ENCODE measurements around the gene GNA14. TPM values are rescaled to one million over a fixed set of nuclear protein-coding genes. Genes with fewer than 3 reads are reported as not detected.

The GNA14 gene
- total RNA-seq, 1 experiment from 2014 or later = 0.37 TPM

DNA sequence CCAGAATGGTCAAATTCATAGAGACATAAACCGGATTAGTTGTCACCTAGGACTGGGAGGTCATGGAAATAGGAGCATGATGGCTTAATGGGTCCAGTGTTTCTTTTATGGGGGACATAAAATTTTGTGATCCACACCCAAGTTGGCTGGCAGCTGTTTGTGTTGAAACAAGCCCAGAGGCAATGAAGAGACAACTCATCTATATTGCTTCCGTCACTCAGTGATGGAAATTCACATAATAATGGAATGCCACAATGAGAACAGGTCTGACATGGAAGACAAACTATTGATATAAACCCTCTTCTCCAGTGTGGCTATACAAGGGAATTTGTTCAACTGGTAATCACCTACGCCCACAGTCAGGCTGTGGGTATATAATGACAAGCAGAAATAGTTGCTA lies 173.2 kb downstream of the GNA14 start:
- no peak overlapping the region for H3K27ac Mint-ChIP-seq
- no peaks in the 10 kb centered on the region for H3K79me2 ChIP-seq (ENCODE audit: insufficient read depth, low read length)
- TF ChIP-seq, protein P1, sequence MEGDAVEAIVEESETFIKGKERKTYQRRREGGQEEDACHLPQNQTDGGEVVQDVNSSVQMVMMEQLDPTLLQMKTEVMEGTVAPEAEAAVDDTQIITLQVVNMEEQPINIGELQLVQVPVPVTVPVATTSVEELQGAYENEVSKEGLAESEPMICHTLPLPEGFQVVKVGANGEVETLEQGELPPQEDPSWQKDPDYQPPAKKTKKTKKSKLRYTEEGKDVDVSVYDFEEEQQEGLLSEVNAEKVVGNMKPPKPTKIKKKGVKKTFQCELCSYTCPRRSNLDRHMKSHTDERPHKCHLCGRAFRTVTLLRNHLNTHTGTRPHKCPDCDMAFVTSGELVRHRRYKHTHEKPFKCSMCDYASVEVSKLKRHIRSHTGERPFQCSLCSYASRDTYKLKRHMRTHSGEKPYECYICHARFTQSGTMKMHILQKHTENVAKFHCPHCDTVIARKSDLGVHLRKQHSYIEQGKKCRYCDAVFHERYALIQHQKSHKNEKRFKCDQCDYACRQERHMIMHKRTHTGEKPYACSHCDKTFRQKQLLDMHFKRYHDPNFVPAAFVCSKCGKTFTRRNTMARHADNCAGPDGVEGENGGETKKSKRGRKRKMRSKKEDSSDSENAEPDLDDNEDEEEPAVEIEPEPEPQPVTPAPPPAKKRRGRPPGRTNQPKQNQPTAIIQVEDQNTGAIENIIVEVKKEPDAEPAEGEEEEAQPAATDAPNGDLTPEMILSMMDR (conservative IDR thresholded peaks at IDR 0.05) = no peak

More for the DNA sequence above, 173.2 kb downstream of the GNA14 start:
- no peak overlapping the region for H3K14ac ChIP-seq (ENCODE audit: insufficient read depth, low read length)
- peaks cover 2 to 5% of the 10 kb centered on the region in 2 experiments; a peak in 3 of 4 replicates for H3K4me1 Mint-ChIP-seq
- H2BK12ac ChIP-seq (ENCODE audit: insufficient read length, low read depth, low read length) = no peak overlapping the region
- no peak overlapping the region for H3K27ac ChIP-seq (ENCODE audit: insufficient read length, low read depth, low read length)
- H2AK5ac ChIP-seq (ENCODE audit: insufficient read length, low read length) = no peak overlapping the region
- H4K5ac ChIP-seq (ENCODE audit: insufficient read length, low read depth, low read length) = no peak overlapping the region
- H3K18ac ChIP-seq (ENCODE audit: insufficient read length, low read depth, low read length) = no peak overlapping the region
- H2BK5ac ChIP-seq (ENCODE audit: insufficient read length, low read length) = no peak overlapping the region
- H3K36me3 Mint-ChIP-seq (ENCODE audit: insufficient read depth in 1 of 3, low read depth in 3 of 3) = peaks cover 5 to 16% (median 5%) of the 10 kb centered on the region in 3 experiments
- no peak overlapping the region for H2BK15ac ChIP-seq (ENCODE audit: low read depth, low read length)
- H4K20me1 ChIP-seq (ENCODE audit: control insufficient read depth, insufficient read depth, insufficient read length) = no peaks in the 10 kb centered on the region
- no peaks in the 10 kb centered on the region for H3K9me3 ChIP-seq (ENCODE audit: control insufficient read depth, low read depth, low read length)
- H3K9me3 Mint-ChIP-seq = peaks cover 14 to 32% of the 10 kb centered on the region in 2 experiments
- no peak overlapping the region for H2AFZ ChIP-seq (ENCODE audit: low read length)
- no peaks in the 10 kb centered on the region; the same call in 1 of the 2 replicates for H3K4me1 ChIP-seq (ENCODE audit: insufficient read depth, low read length)
- H3K79me1 ChIP-seq (ENCODE audit: insufficient read depth, low read depth, low read length, poor library complexity, severe bottlenecking) = no peaks in the 10 kb centered on the region
- no peak overlapping the region for H3K56ac ChIP-seq (ENCODE audit: insufficient read length, low read depth, low read length)
- H3K4me3 Mint-ChIP-seq = no peak overlapping the region
- no peak overlapping the region for H2BK20ac ChIP-seq (ENCODE audit: low read depth, low read length, poor library complexity, severe bottlenecking)
- no peak overlapping the region for H3T11ph ChIP-seq (ENCODE audit: low read length)
- no peak overlapping the region for H3K9ac ChIP-seq (ENCODE audit: extremely low read depth, insufficient read length, low read length)
- H4K8ac ChIP-seq (replicated peaks; ENCODE audit: insufficient read length, low read depth, low read length) = no peak overlapping the region
- no peak overlapping the region for H2BK120ac ChIP-seq (ENCODE audit: low read depth, low read length, poor library complexity, severe bottlenecking)
- no peak overlapping the region for H3K23ac ChIP-seq (ENCODE audit: insufficient read length, low read depth, low read length)
- WGBS (ENCODE audit: extremely low coverage, insufficient read length, low lambda C conversion rate) = no CpG with 5 or more reads among the region's 3 CpGs
- H3K27me3 Mint-ChIP-seq (ENCODE audit: low read depth) = peaks cover 2% of the 10 kb centered on the region; the same call in 1 of the 2 replicates
- no peak overlapping the region for H3K4me2 ChIP-seq (ENCODE audit: insufficient read depth, insufficient read length, low read length)
- DNase-seq = no peak
- no peaks in the 10 kb centered on the region for H3K23me2 ChIP-seq (ENCODE audit: insufficient read length, low read depth, low read length, poor library complexity, severe bottlenecking)
- no peak overlapping the region for H3K4ac ChIP-seq (ENCODE audit: low read depth, low read length)
- H3K27me3 ChIP-seq (ENCODE audit: insufficient read depth, low read length) = no peaks in the 10 kb centered on the region
- H4K91ac ChIP-seq (ENCODE audit: insufficient read length, low read depth, low read length) = no peak overlapping the region
